ENCODE results near the gene SLCO4A1. TPM values are rescaled to one million over a fixed set of nuclear protein-coding genes. Genes with fewer than 3 reads are reported as not detected.

Gene SLCO4A1
- polyA plus RNA-seq, 1 donor from 2014 or later = 3.4 TPM

- peaks cover 0 to 1% (median 0%) of the 10 kb centered on the region in 3 donors for H3K4me1 Mint-ChIP-seq
- no peak overlapping the region for H3K4me3 Mint-ChIP-seq
- no peak overlapping the region for H3K27ac Mint-ChIP-seq
- H3K36me3 Mint-ChIP-seq = no peaks in the 10 kb centered on the region
- peaks cover 11% of the 10 kb centered on the region for H3K27me3 Mint-ChIP-seq
- no peaks in the 10 kb centered on the region for H3K9me3 Mint-ChIP-seq
Measured at GRCh38 chr20:62700261-62700930, 58.1 kb downstream of the SLCO4A1 start.

GRCh38 chr20:62701161-62702012 is 59.1 kb downstream of the SLCO4A1 start:
- Mint-ChIP-seq H3K4me1 (peaks cover 0 to under 1% (median 0%) of the 10 kb centered on the region in 3 donors), H3K4me3 (no peak overlapping the region), H3K27me3 (peaks cover 11% of the 10 kb centered on the region), H3K27ac (no peak overlapping the region), H3K9me3 (no peaks in the 10 kb centered on the region), H3K36me3 (no peaks in the 10 kb centered on the region)

- Mint-ChIP-seq H3K9me3 (no peaks in the 10 kb centered on the region), H3K27ac (no peak overlapping the region), H3K27me3 (peaks cover 16% of the 10 kb centered on the region), H3K4me3 (no peak overlapping the region), H3K4me1 (peaks cover 0 to 1% (median 0%) of the 10 kb centered on the region in 3 donors), H3K36me3 (no peaks in the 10 kb centered on the region)
Measured at GRCh38 chr20:62702013-62702300, 59.7 kb downstream of the SLCO4A1 start.

GRCh38 chr20:62702895-62703852 is 60.9 kb downstream of the SLCO4A1 start:
- peaks cover 18% of the 10 kb centered on the region for H3K27me3 Mint-ChIP-seq
- H3K27ac Mint-ChIP-seq = peak overlapping the region in 1 of 3 donors; percentile 42
- no peak overlapping the region for H3K4me3 Mint-ChIP-seq
- peaks cover 0 to 1% (median 0%) of the 10 kb centered on the region in 3 donors for H3K9me3 Mint-ChIP-seq
- H3K36me3 Mint-ChIP-seq = no peaks in the 10 kb centered on the region
- H3K4me1 Mint-ChIP-seq = peaks cover 0 to 1% (median 0%) of the 10 kb centered on the region in 3 donors

- Mint-ChIP-seq H3K36me3 (no peaks in the 10 kb centered on the region), H3K4me3 (no peak overlapping the region), H3K27ac (no peak overlapping the region)
Measured at GRCh38 chr20:62703853-62704228, 61.5 kb downstream of the SLCO4A1 start.

GRCh38 chr20:62704341-62704948 is 62.1 kb downstream of the SLCO4A1 start:
- H3K4me3 Mint-ChIP-seq = no peak overlapping the region
- no peak overlapping the region for H3K27ac Mint-ChIP-seq
- H3K9me3 Mint-ChIP-seq = peaks cover 0 to 1% (median 0%) of the 10 kb centered on the region in 3 donors
- H3K4me1 Mint-ChIP-seq = peaks cover 0 to 1% (median 0%) of the 10 kb centered on the region in 3 donors
- peaks cover 22% of the 10 kb centered on the region for H3K27me3 Mint-ChIP-seq
- H3K36me3 Mint-ChIP-seq = no peaks in the 10 kb centered on the region

More at GRCh38 chr20:62703853-62704228, 61.5 kb downstream of the SLCO4A1 start:
- H3K27me3 Mint-ChIP-seq = peaks cover 19% of the 10 kb centered on the region
- H3K4me1 Mint-ChIP-seq = peaks cover 0 to 1% (median 0%) of the 10 kb centered on the region in 3 donors
- H3K9me3 Mint-ChIP-seq = peaks cover 0 to 1% (median 0%) of the 10 kb centered on the region in 3 donors

- no peaks in the 10 kb centered on the region for H3K36me3 Mint-ChIP-seq
- H3K4me3 Mint-ChIP-seq = no peak overlapping the region
- peaks cover 31% of the 10 kb centered on the region for H3K27me3 Mint-ChIP-seq
- H3K4me1 Mint-ChIP-seq = peaks cover 0 to 1% (median 0%) of the 10 kb centered on the region in 3 donors
- H3K27ac Mint-ChIP-seq = no peak overlapping the region
- peaks cover 0 to 1% (median 0%) of the 10 kb centered on the region in 3 donors for H3K9me3 Mint-ChIP-seq
Measured at GRCh38 chr20:62705627-62706026, 63.3 kb downstream of the SLCO4A1 start.

GRCh38 chr20:62706344-62706743 is 64.0 kb downstream of the SLCO4A1 start:
- peaks cover 0 to 1% (median 0%) of the 10 kb centered on the region in 3 donors for H3K9me3 Mint-ChIP-seq
- peaks cover 31% of the 10 kb centered on the region for H3K27me3 Mint-ChIP-seq
- H3K36me3 Mint-ChIP-seq = no peaks in the 10 kb centered on the region
- H3K27ac Mint-ChIP-seq = no peak overlapping the region
- no peak overlapping the region for H3K4me3 Mint-ChIP-seq
- H3K4me1 Mint-ChIP-seq = peaks cover 0 to 1% (median 0%) of the 10 kb centered on the region in 3 donors

GRCh38 chr20:62706857-62707256 is 64.6 kb downstream of the SLCO4A1 start:
- H3K9me3 Mint-ChIP-seq = peaks cover 0 to 1% (median 0%) of the 10 kb centered on the region in 3 donors
- no peaks in the 10 kb centered on the region for H3K36me3 Mint-ChIP-seq
- H3K27ac Mint-ChIP-seq = no peak overlapping the region
- H3K4me3 Mint-ChIP-seq = no peak overlapping the region
- peaks cover 29% of the 10 kb centered on the region for H3K27me3 Mint-ChIP-seq
- H3K4me1 Mint-ChIP-seq = peaks cover 0 to 1% (median 0%) of the 10 kb centered on the region in 3 donors

GRCh38 chr20:62707276-62707920 is 65.1 kb downstream of the SLCO4A1 start:
- H3K4me1 Mint-ChIP-seq = peaks cover 0 to 1% (median 0%) of the 10 kb centered on the region in 3 donors
- no peak overlapping the region for H3K4me3 Mint-ChIP-seq

GRCh38 chr20:62707921-62708521 is 65.7 kb downstream of the SLCO4A1 start:
- Mint-ChIP-seq H3K36me3 (no peaks in the 10 kb centered on the region), H3K4me3 (no peak overlapping the region), H3K4me1 (peaks cover 0 to 1% (median 0%) of the 10 kb centered on the region in 3 donors), H3K27ac (no peak overlapping the region), H3K27me3 (peaks cover 34% of the 10 kb centered on the region), H3K9me3 (peaks cover 0 to 1% (median 0%) of the 10 kb centered on the region in 3 donors)

More at GRCh38 chr20:62707276-62707920, 65.1 kb downstream of the SLCO4A1 start:
- peaks cover 0 to 1% (median 0%) of the 10 kb centered on the region in 3 donors for H3K9me3 Mint-ChIP-seq
- peaks cover 34% of the 10 kb centered on the region for H3K27me3 Mint-ChIP-seq
- H3K27ac Mint-ChIP-seq = no peak overlapping the region
- no peaks in the 10 kb centered on the region for H3K36me3 Mint-ChIP-seq

GRCh38 chr20:62708591-62709536 is 66.6 kb downstream of the SLCO4A1 start, which contains the start of gene NTSR1:
TSS of gene NTSR1 (plus strand) at chr20:62708836. CDS start at chr20:62709208, 372 bp downstream.
- Mint-ChIP-seq H3K4me1 (peaks cover 0 to 1% (median 0%) of the 10 kb centered on the region in 3 donors), H3K4me3 (no peak within 1 kb of the TSS), H3K36me3 (no peaks in the 10 kb centered on the region), H3K27ac (no peak within 1 kb of the TSS), H3K27me3 (peaks cover 37% of the 10 kb centered on the region), H3K9me3 (peaks cover 0 to 1% (median 0%) of the 10 kb centered on the region in 3 donors)
